Nephron progenitor cell (in vitro differentiated cells): ENCODE data around the gene BCL11B.

ENCODE experiments used
- DNase-seq: peaks from one replicate; pipeline ENCODE4 v3.0.0; 2021
- H3K27ac Mint-ChIP-seq: 2 replicates; pipeline ENCODE4 v1.8.0; 2021; ENCODE audit warnings: mild to moderate bottlenecking, moderate library complexity, mixed read lengths
- H3K27me3 Mint-ChIP-seq: 2 replicates; pipeline ENCODE4 v1.8.0; 2021; ENCODE audit warnings: mild to moderate bottlenecking, low read depth, mixed read lengths; ENCODE audit not compliant: poor library complexity
- H3K36me3 Mint-ChIP-seq: 2 replicates; pipeline ENCODE4 v1.8.0; 2021; ENCODE audit warnings: low read depth, mixed read lengths
- H3K4me1 Mint-ChIP-seq: 2 replicates; pipeline ENCODE4 v1.8.0; 2021; ENCODE audit warnings: mixed read lengths
- H3K4me3 Mint-ChIP-seq: 2 replicates; pipeline ENCODE4 v1.8.0; 2021; ENCODE audit warnings: mild to moderate bottlenecking, moderate library complexity, mixed read lengths
- H3K9me3 Mint-ChIP-seq: 2 replicates; pipeline ENCODE4 v1.8.0; 2021; ENCODE audit warnings: mild to moderate bottlenecking, moderate library complexity, mixed read lengths
- TF ChIP-seq, protein P1 (sequence below): fragments of 200-600 bp; sonication (generic); IDR thresholded peaks from 2 replicates; pipeline ENCODE4 v1.5.0; 2021; ENCODE audit warnings: antibody characterized with exemption

BCL11B gene

DNA sequence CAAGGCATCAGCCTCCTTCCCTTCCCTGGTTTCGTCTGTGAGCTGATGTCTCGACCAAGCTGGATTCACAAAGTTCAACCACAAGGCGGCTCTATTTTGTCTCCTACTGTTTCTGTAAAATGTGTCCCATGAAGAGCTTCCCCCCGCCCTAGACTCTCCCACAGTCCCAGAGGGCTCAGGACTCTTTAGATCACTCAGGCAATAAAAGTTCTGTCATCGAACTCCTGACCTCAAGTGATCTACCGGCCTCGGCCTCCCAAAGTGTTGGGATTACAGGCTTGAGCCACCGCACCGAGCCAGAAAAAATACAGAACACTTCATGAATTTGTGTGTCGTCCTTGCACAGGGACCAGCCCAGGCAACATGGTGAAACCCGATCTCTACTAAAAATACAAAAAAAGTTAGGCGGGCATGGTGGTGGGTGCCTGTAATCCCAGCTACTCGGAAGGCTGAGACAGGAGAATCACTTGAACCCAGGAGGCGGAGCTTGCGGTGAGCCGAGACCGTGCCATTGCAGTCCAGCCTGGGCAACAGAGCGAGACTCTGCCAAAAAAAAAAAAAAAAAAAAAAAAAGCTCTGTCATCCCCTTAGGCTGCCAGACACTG, 149.4 kb downstream of the BCL11B start:
- H3K4me1 Mint-ChIP-seq = peaks cover 14% of the 10 kb centered on the region
- TF ChIP-seq, protein P1, sequence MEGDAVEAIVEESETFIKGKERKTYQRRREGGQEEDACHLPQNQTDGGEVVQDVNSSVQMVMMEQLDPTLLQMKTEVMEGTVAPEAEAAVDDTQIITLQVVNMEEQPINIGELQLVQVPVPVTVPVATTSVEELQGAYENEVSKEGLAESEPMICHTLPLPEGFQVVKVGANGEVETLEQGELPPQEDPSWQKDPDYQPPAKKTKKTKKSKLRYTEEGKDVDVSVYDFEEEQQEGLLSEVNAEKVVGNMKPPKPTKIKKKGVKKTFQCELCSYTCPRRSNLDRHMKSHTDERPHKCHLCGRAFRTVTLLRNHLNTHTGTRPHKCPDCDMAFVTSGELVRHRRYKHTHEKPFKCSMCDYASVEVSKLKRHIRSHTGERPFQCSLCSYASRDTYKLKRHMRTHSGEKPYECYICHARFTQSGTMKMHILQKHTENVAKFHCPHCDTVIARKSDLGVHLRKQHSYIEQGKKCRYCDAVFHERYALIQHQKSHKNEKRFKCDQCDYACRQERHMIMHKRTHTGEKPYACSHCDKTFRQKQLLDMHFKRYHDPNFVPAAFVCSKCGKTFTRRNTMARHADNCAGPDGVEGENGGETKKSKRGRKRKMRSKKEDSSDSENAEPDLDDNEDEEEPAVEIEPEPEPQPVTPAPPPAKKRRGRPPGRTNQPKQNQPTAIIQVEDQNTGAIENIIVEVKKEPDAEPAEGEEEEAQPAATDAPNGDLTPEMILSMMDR = no peak
- no peaks in the 10 kb centered on the region for H3K9me3 Mint-ChIP-seq
- peaks cover 36% of the 10 kb centered on the region for H3K27me3 Mint-ChIP-seq
- H3K4me3 Mint-ChIP-seq = no peak overlapping the region
- H3K27ac Mint-ChIP-seq = no peak overlapping the region
- no peaks in the 10 kb centered on the region for H3K36me3 Mint-ChIP-seq
- peak; percentile 28 for DNase-seq

DNA sequence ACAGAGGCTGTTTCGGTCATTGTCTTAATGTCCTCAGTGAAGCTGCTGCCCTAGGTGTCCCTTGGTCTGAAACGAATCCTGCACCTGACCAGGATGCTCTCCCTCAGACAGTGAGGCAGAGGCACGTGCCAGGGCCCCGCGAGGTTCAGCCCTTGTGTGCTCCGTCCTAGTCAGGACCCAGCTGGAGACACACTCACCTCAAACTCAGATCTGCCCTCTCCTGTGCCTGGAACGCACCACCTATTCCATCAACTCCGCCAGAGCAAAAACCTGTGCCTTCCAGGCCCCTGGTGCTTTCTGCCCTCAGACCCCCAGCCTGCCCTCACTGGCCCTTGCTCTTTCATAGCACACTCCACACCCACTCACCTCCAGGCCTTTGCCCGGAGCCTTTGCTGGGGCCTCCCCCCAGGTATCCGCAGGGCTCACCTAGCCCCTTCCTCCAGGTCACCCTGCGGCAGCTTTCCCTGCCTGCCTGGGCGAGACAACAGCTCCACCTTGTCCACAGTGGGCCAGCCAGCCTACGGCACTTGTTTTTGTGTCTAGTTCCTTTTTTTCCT, 150.6 kb downstream of the BCL11B start:
- no peak overlapping the region for H3K4me3 Mint-ChIP-seq
- TF ChIP-seq, protein P1 = no peak
- H3K27me3 Mint-ChIP-seq = peaks cover 48% of the 10 kb centered on the region
- no peaks in the 10 kb centered on the region for H3K9me3 Mint-ChIP-seq
- DNase-seq = no peak
- H3K27ac Mint-ChIP-seq = no peak overlapping the region
- H3K4me1 Mint-ChIP-seq = peaks cover 8% of the 10 kb centered on the region
- H3K36me3 Mint-ChIP-seq = no peaks in the 10 kb centered on the region

DNA sequence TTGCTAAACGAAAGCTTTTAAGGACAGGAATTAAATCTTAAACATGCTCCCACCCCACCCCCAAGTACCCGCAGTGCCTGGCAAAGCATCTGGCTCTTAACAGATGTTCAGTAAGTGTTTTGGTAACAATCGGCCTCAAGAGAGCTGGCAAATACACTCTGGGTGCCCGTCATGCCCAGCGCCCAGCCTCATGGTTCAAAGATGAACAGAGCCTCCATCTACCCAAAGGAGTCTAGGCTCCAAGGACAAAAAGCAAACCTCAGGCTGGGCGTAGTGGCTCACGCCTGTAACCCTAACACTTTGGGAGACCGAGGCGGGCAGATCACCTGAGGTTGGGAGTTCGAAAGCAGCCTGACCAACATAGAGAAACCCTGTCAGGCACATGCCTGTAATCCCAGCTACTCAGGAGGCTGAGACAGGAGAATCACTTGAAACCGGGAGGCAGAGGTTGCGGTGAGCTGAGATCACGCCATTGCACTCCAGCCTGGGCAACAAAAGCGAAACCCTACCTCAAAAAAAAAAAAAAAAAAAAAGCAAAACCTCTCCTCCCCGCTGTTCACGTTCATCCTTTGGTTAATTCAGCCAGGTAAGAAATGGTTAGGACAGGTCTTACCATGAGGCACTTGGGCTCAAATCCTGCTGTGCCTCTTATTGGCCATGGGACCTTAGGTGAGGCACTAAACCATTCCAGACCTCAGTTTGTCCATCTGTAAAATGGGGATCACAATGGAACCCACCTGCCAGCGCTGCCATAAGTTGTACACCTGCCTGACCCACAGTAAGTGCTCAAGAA, 151.3 kb downstream of the BCL11B start:
- TF ChIP-seq, protein P1 = no peak
- DNase-seq = no peak
- Mint-ChIP-seq H3K4me3 (no peak overlapping the region), H3K27ac (no peak overlapping the region), H3K4me1 (peaks cover 8% of the 10 kb centered on the region), H3K27me3 (peaks cover 55% of the 10 kb centered on the region), H3K36me3 (no peaks in the 10 kb centered on the region), H3K9me3 (no peaks in the 10 kb centered on the region)

DNA sequence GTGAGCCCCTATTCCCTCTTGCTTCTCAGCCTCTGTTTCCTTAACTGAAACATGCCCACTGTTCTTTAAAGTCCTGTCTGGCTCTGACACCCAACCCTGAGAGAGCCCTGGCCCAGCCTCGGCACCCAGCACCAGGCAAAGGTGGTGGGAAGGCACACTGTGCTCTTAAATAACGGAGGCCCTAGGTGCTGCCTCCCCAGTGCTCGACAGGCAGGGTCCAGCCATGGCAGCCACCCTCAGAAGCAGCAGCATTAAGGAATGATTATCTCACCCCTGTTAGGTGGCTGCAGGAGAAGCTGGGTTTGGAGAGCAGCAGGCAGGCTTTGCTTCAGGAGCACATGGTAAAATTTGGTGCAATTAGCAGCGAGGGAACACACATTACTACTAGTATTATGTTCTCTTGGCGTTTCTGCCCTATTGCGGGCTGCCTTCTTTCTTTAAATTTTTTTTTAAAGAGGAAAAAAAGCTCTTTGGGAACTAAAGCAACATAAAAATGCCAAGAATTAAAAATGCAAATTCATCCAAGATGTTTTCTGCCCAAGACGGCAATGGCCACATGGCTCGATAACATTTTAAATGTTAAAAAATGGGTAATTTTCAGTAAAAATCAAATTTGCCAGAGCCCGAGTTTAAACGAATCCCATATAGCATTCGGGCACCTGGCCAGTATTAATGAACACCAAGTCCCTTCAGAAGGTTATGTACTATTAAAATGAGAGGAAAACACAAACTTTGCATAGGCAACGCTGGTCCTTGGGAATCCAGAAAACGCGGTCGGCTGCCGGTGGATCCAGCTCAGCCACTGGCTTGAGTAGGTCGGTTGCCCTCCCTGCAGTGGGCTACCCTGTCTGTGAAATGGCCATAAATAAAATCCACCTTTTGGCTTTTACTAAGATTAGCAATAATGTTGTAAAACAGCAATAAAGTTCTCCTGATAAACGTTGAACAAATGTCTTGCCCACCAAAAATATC, 152.2 kb downstream of the BCL11B start:
- H3K4me3 Mint-ChIP-seq = no peak overlapping the region
- no peaks in the 10 kb centered on the region for H3K36me3 Mint-ChIP-seq
- TF ChIP-seq, protein P1 = no peak
- H3K9me3 Mint-ChIP-seq = no peaks in the 10 kb centered on the region
- H3K27ac Mint-ChIP-seq = no peak overlapping the region
- DNase-seq = no peak
- H3K4me1 Mint-ChIP-seq = peaks cover 8% of the 10 kb centered on the region
- peaks cover 61% of the 10 kb centered on the region for H3K27me3 Mint-ChIP-seq
